ENCODE measurements around the gene FAM171A2. TPM values are rescaled to one million over a fixed set of nuclear protein-coding genes. Genes with fewer than 3 reads are reported as not detected.
"Not testable (repeated sequence)": the region's sequence is repeated elsewhere in the genome, so short reads cannot be mapped to it uniquely, and the experiment has no call there.

Gene FAM171A2
- polyA plus RNA-seq, 3 donors: 24.5 to 34.8 (median 27.4) TPM

- no peak for DNase-seq (ENCODE audit: low read depth in 3 of 3, low spot score in 2 of 3)
Measured at GRCh38 chr17:44384281-44384822, 20.7 kb upstream of the FAM171A2 start.

- DNase-seq (ENCODE audit: low read depth in 3 of 3, low spot score in 2 of 3): no peak
Measured at GRCh38 chr17:44383861-44384260, 20.2 kb upstream of the FAM171A2 start.

- DNase-seq (ENCODE audit: low read depth in 3 of 3, low spot score in 2 of 3): no peak
Measured at GRCh38 chr17:44383363-44383762, 19.7 kb upstream of the FAM171A2 start.

GRCh38 chr17:44382917-44383316, 19.3 kb upstream of the FAM171A2 start:
- DNase-seq (ENCODE audit: low read depth in 3 of 3, low spot score in 2 of 3): no peak

- no peak for DNase-seq (ENCODE audit: low read depth in 3 of 3, low spot score in 2 of 3)
Measured at GRCh38 chr17:44381810-44382305, 18.2 kb upstream of the FAM171A2 start.

- no peak for DNase-seq (ENCODE audit: low read depth in 3 of 3, low spot score in 2 of 3)
Measured at GRCh38 chr17:44380767-44381166, 17.1 kb upstream of the FAM171A2 start.

GRCh38 chr17:44379887-44380286, 16.2 kb upstream of the FAM171A2 start:
- DNase-seq (ENCODE audit: low read depth in 3 of 3, low spot score in 2 of 3): no peak

- no peak for DNase-seq (ENCODE audit: low read depth in 3 of 3, low spot score in 2 of 3)
Measured at GRCh38 chr17:44378171-44378705, 14.6 kb upstream of the FAM171A2 start.

- DNase-seq (ENCODE audit: low read depth in 3 of 3, low spot score in 2 of 3): no peak
Measured at GRCh38 chr17:44376779-44377178, 13.1 kb upstream of the FAM171A2 start.

- DNase-seq (ENCODE audit: low read depth in 3 of 3, low spot score in 2 of 3): no peak
Measured at GRCh38 chr17:44376124-44376523, 12.5 kb upstream of the FAM171A2 start.

GRCh38 chr17:44375196-44376017, 11.8 kb upstream of the FAM171A2 start:
- DNase-seq (ENCODE audit: low read depth in 3 of 3, low spot score in 2 of 3): no peak

- no peak for DNase-seq (ENCODE audit: low read depth in 3 of 3, low spot score in 2 of 3)
Measured at GRCh38 chr17:44374306-44375195, 10.9 kb upstream of the FAM171A2 start.

- DNase-seq (ENCODE audit: low read depth in 3 of 3, low spot score in 2 of 3): no peak
Measured at GRCh38 chr17:44372036-44372435, 8.4 kb upstream of the FAM171A2 start.

- DNase-seq (ENCODE audit: low read depth in 3 of 3, low spot score in 2 of 3): not testable (repeated sequence)
Measured at GRCh38 chr17:44369414-44370023, 5.9 kb upstream of the FAM171A2 start.

- not testable (repeated sequence) for DNase-seq (ENCODE audit: low read depth in 3 of 3, low spot score in 2 of 3)
Measured at GRCh38 chr17:44368391-44369243, 5.0 kb upstream of the FAM171A2 start.

GRCh38 chr17:44367231-44367979, 3.8 kb upstream of the FAM171A2 start:
- DNase-seq (ENCODE audit: low read depth in 3 of 3, low spot score in 2 of 3): no peak

GRCh38 chr17:44365051-44365450, 1.4 kb upstream of the FAM171A2 start:
- DNase-seq (ENCODE audit: low read depth in 3 of 3, low spot score in 2 of 3): not testable (repeated sequence)

GRCh38 chr17:44362949-44363612, 572 bp downstream of the FAM171A2 start:
- DNase-seq (ENCODE audit: low read depth in 3 of 3, low spot score in 2 of 3): no peak
